Mesodermal cell (in vitro differentiated cells): ENCODE results near the gene KCNMB4.

Source experiments
- H3K27ac ChIP-seq: 2 replicates; pipeline ENCODE4 v1.7.0; 2013; ENCODE audit warnings: mild to moderate bottlenecking, low read depth, low read length, moderate library complexity; ENCODE audit not compliant: severe bottlenecking
- H3K36me3 ChIP-seq: 2 replicates; pipeline ENCODE4 v1.7.1; 2013; ENCODE audit warnings: mild to moderate bottlenecking, low read length, moderate library complexity; ENCODE audit not compliant: control insufficient read depth, insufficient read depth
- H3K4me1 ChIP-seq: one replicate; pipeline ENCODE4 v1.7.1; 2013; ENCODE audit warnings: mild to moderate bottlenecking, low read length; ENCODE audit not compliant: insufficient read depth, control insufficient read depth, poor library complexity, severe bottlenecking
- H3K4me3 ChIP-seq: 2 replicates; pipeline ENCODE4 v1.7.0; 2013; ENCODE audit warnings: low read length, control low read depth, mild to moderate bottlenecking; ENCODE audit not compliant: insufficient read depth, poor library complexity, severe bottlenecking; ENCODE audit errors: extremely low read depth
- H3K9me3 ChIP-seq: 2 replicates; pipeline ENCODE4 v1.7.1; 2013; ENCODE audit warnings: mild to moderate bottlenecking, low read length, moderate library complexity; ENCODE audit not compliant: control insufficient read depth
- WGBS, 2 experiments: methylation state at CpG; one replicate each; pipeline ENCODE4 v1.1.5; 2013; ENCODE audit warnings: missing lambda C conversion rate in 2 of 2; ENCODE audit not compliant: insufficient coverage in 2 of 2; 5-methylcytosine and 5-hydroxymethylcytosine counted together

Gene KCNMB4

GRCh38 chr12:70443062-70443673 lies 77.1 kb downstream of the KCNMB4 start:
- H3K27ac ChIP-seq = no peak overlapping the region
- WGBS, 2 experiments = 67% methylated on average over 1 of the region's 1 CpG; no CpG with 5 or more reads in 1 of the 2 experiments
- H3K4me1 ChIP-seq = peaks cover 5% of the 10 kb centered on the region
- H3K9me3 ChIP-seq = peaks cover 3% of the 10 kb centered on the region
- H3K4me3 ChIP-seq = no peak overlapping the region
- H3K36me3 ChIP-seq = no peaks in the 10 kb centered on the region

GRCh38 chr12:70444903-70445302 lies 78.8 kb downstream of the KCNMB4 start:
- Histone ChIP-seq H3K36me3 (no peaks in the 10 kb centered on the region), H3K9me3 (peaks cover 13% of the 10 kb centered on the region), H3K4me1 (peaks cover 5% of the 10 kb centered on the region), H3K4me3 (no peak overlapping the region), H3K27ac (no peak overlapping the region)
- 78 to 83% methylated on average over 1 to 2 of the region's 4 CpGs for WGBS, 2 experiments

GRCh38 chr12:70448371-70448770 lies 82.3 kb downstream of the KCNMB4 start:
- Histone ChIP-seq H3K4me3 (no peak overlapping the region), H3K4me1 (peaks cover 5% of the 10 kb centered on the region), H3K27ac (no peak overlapping the region), H3K36me3 (no peaks in the 10 kb centered on the region), H3K9me3 (peaks cover 29% of the 10 kb centered on the region)
- 95 to 96% methylated on average over 3 to 4 of the region's 4 CpGs for WGBS, 2 experiments

GRCh38 chr12:70449074-70449752 lies 83.1 kb downstream of the KCNMB4 start:
- 82 to 84% methylated on average over 8 of the region's 13 CpGs for WGBS, 2 experiments
- Histone ChIP-seq H3K9me3 (peaks cover 29% of the 10 kb centered on the region), H3K27ac (no peak overlapping the region), H3K36me3 (no peaks in the 10 kb centered on the region), H3K4me3 (no peak overlapping the region), H3K4me1 (peaks cover 5% of the 10 kb centered on the region)

GRCh38 chr12:70449753-70450341 lies 83.8 kb downstream of the KCNMB4 start:
- Histone ChIP-seq H3K4me3 (no peak overlapping the region), H3K4me1 (peaks cover 5% of the 10 kb centered on the region)

GRCh38 chr12:70451528-70451927 lies 85.4 kb downstream of the KCNMB4 start:
- 80% methylated on average over 1 of the region's 1 CpG for WGBS, 2 experiments
- Histone ChIP-seq H3K9me3 (peaks cover 29% of the 10 kb centered on the region), H3K36me3 (no peaks in the 10 kb centered on the region), H3K4me3 (no peak overlapping the region), H3K4me1 (no peaks in the 10 kb centered on the region), H3K27ac (no peak overlapping the region)

More at GRCh38 chr12:70449753-70450341, 83.8 kb downstream of the KCNMB4 start:
- no peaks in the 10 kb centered on the region for H3K36me3 ChIP-seq
- H3K9me3 ChIP-seq = peaks cover 29% of the 10 kb centered on the region
- WGBS, 2 experiments = 80% methylated on average over 1 of the region's 2 CpGs
- no peak overlapping the region for H3K27ac ChIP-seq

GRCh38 chr12:70456953-70457352 lies 90.9 kb downstream of the KCNMB4 start:
- Histone ChIP-seq H3K27ac (no peak overlapping the region), H3K4me3 (no peak overlapping the region), H3K4me1 (no peaks in the 10 kb centered on the region), H3K36me3 (no peaks in the 10 kb centered on the region), H3K9me3 (peaks cover 6% of the 10 kb centered on the region)

GRCh38 chr12:70459786-70460185 lies 93.7 kb downstream of the KCNMB4 start:
- no peak overlapping the region for H3K27ac ChIP-seq
- H3K9me3 ChIP-seq = peaks cover 26% of the 10 kb centered on the region
- H3K36me3 ChIP-seq = no peaks in the 10 kb centered on the region
- no peak overlapping the region for H3K4me3 ChIP-seq
- no peaks in the 10 kb centered on the region for H3K4me1 ChIP-seq

GRCh38 chr12:70463997-70464396 lies 97.9 kb downstream of the KCNMB4 start:
- WGBS, 2 experiments = 92 to 97% methylated on average over 3 to 4 of the region's 4 CpGs
- no peaks in the 10 kb centered on the region for H3K4me1 ChIP-seq
- H3K9me3 ChIP-seq = peaks cover 30% of the 10 kb centered on the region
- H3K27ac ChIP-seq = no peak overlapping the region
- no peak overlapping the region for H3K4me3 ChIP-seq
- H3K36me3 ChIP-seq = no peaks in the 10 kb centered on the region

GRCh38 chr12:70466753-70467152 lies 100.7 kb downstream of the KCNMB4 start:
- H3K36me3 ChIP-seq = no peaks in the 10 kb centered on the region
- no peak overlapping the region for H3K27ac ChIP-seq
- 87 to 96% methylated on average over 2 of the region's 2 CpGs for WGBS, 2 experiments
- no peaks in the 10 kb centered on the region for H3K4me1 ChIP-seq
- H3K9me3 ChIP-seq = peaks cover 24% of the 10 kb centered on the region
- no peak overlapping the region for H3K4me3 ChIP-seq

- no peaks in the 10 kb centered on the region for H3K4me1 ChIP-seq
- H3K36me3 ChIP-seq = no peaks in the 10 kb centered on the region
- H3K27ac ChIP-seq = no peak overlapping the region
- no peak overlapping the region for H3K4me3 ChIP-seq
- peaks cover 24% of the 10 kb centered on the region for H3K9me3 ChIP-seq
- WGBS, 2 experiments = 71 to 83% methylated on average over 1 of the region's 2 CpGs
These were observed 101.4 kb downstream of the KCNMB4 start for GRCh38 chr12:70467476-70467875.
